ENCODE results near the gene PDE11A. TPM values are rescaled to one million over a fixed set of nuclear protein-coding genes. Genes with fewer than 3 reads are reported as not detected.

The PDE11A gene
- total RNA-seq, 1 experiment from 2014 or later: 0.13 TPM

DNA sequence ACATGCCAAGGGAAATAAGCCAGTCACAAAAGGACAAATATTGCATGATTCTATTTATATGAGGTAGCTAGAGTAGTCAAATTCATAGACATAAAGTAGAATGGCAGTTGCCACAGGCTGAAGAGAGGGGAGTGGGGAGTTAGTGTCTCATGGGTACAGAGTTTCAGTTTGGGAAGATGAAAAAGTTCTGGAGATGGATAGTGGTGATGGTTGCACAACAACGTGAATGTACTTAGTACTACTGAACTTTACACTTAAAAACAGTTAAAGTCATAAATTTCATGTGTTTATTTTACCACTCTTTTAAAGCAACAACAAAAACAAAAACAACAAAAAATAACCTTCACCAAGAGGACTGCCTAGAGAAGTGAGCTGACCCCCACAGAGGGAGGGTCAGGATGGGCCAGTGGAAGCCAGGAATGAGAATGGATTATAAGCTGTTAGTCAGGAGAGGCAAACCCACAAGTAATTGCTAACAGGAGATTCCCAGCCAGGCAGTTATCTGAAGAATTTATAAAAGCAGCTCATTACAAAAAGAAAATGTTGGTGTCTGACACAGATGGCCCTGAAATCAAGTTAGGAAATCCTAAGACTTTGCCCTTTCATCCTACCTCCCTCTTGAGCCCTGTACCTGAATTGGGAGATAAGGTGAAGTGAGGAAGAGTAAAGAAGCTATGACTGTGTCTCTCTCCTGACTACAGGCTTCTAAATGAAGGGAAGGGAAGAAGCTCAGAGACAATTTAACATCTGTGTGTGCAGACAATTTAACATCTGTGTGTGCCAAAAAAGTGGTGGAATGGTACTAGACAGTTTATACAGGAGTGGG is 263.4 kb downstream of the PDE11A start:
- no peak overlapping the region for H4K91ac ChIP-seq (ENCODE audit: insufficient read length, low read depth, low read length)
- no peak overlapping the region for H3K27ac ChIP-seq (ENCODE audit: insufficient read length, low read depth, low read length)
- no peak overlapping the region for H3K18ac ChIP-seq (ENCODE audit: insufficient read length, low read depth, low read length)
- H2AK5ac ChIP-seq (ENCODE audit: insufficient read length, low read length): no peak overlapping the region
- no peak overlapping the region for H2BK20ac ChIP-seq (ENCODE audit: low read depth, low read length, poor library complexity, severe bottlenecking)
- WGBS (ENCODE audit: extremely low coverage, insufficient read length, low lambda C conversion rate): no CpG with 5 or more reads among the region's 1 CpG
- Mint-ChIP-seq H3K4me3 (no peak overlapping the region), H3K27me3 (ENCODE audit: low read depth) (peaks cover 9% of the 10 kb centered on the region), H3K36me3 (ENCODE audit: insufficient read depth in 1 of 3, low read depth in 3 of 3) (no peaks in the 10 kb centered on the region), H3K9me3 (peaks cover 6 to 12% of the 10 kb centered on the region in 2 experiments; a peak in 4 of 5 replicates), H3K27ac (no peak overlapping the region; a peak in 1 of 7 replicates), H3K4me1 (no peaks in the 10 kb centered on the region)
- H3K14ac ChIP-seq (ENCODE audit: insufficient read depth, low read length): no peak overlapping the region
- H4K8ac ChIP-seq (replicated peaks; ENCODE audit: insufficient read length, low read depth, low read length): no peak overlapping the region
- no peak overlapping the region for H2BK12ac ChIP-seq (ENCODE audit: insufficient read length, low read depth, low read length)
- no peak overlapping the region for H2BK15ac ChIP-seq (ENCODE audit: low read depth, low read length)
- H3K23ac ChIP-seq (ENCODE audit: insufficient read length, low read depth, low read length): no peak overlapping the region
- H3K79me2 ChIP-seq (ENCODE audit: insufficient read depth, low read length): no peaks in the 10 kb centered on the region
- H3T11ph ChIP-seq (ENCODE audit: low read length): no peak overlapping the region
- no peak overlapping the region for H4K5ac ChIP-seq (ENCODE audit: insufficient read length, low read depth, low read length)
- no peaks in the 10 kb centered on the region for H4K20me1 ChIP-seq (ENCODE audit: control insufficient read depth, insufficient read depth, insufficient read length)
- no peak overlapping the region for H3K4me2 ChIP-seq (ENCODE audit: insufficient read depth, insufficient read length, low read length)
- no peak overlapping the region for H2AFZ ChIP-seq (ENCODE audit: low read length)
- H3K4ac ChIP-seq (ENCODE audit: low read depth, low read length): no peak overlapping the region
- H3K79me1 ChIP-seq (ENCODE audit: insufficient read depth, low read depth, low read length, poor library complexity, severe bottlenecking): no peaks in the 10 kb centered on the region
- no peaks in the 10 kb centered on the region for H3K9me3 ChIP-seq (ENCODE audit: control insufficient read depth, low read depth, low read length)
- H3K4me1 ChIP-seq (ENCODE audit: insufficient read depth, low read length): no peaks in the 10 kb centered on the region
- no peaks in the 10 kb centered on the region for H3K23me2 ChIP-seq (ENCODE audit: insufficient read length, low read depth, low read length, poor library complexity, severe bottlenecking)
- no peaks in the 10 kb centered on the region for H3K27me3 ChIP-seq (ENCODE audit: insufficient read depth, low read length)
- no peak overlapping the region for H3K9ac ChIP-seq (ENCODE audit: extremely low read depth, insufficient read length, low read length)
- H2BK5ac ChIP-seq (ENCODE audit: insufficient read length, low read length): no peak overlapping the region
- no peak overlapping the region for H2BK120ac ChIP-seq (ENCODE audit: low read depth, low read length, poor library complexity, severe bottlenecking)
- TF ChIP-seq, protein P1, sequence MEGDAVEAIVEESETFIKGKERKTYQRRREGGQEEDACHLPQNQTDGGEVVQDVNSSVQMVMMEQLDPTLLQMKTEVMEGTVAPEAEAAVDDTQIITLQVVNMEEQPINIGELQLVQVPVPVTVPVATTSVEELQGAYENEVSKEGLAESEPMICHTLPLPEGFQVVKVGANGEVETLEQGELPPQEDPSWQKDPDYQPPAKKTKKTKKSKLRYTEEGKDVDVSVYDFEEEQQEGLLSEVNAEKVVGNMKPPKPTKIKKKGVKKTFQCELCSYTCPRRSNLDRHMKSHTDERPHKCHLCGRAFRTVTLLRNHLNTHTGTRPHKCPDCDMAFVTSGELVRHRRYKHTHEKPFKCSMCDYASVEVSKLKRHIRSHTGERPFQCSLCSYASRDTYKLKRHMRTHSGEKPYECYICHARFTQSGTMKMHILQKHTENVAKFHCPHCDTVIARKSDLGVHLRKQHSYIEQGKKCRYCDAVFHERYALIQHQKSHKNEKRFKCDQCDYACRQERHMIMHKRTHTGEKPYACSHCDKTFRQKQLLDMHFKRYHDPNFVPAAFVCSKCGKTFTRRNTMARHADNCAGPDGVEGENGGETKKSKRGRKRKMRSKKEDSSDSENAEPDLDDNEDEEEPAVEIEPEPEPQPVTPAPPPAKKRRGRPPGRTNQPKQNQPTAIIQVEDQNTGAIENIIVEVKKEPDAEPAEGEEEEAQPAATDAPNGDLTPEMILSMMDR (conservative IDR thresholded peaks at IDR 0.05): no peak
- DNase-seq: no peak
- no peak overlapping the region for H3K56ac ChIP-seq (ENCODE audit: insufficient read length, low read depth, low read length)
